ENCODE measurements around the gene ZNF473. TPM values are rescaled to one million over a fixed set of nuclear protein-coding genes. Genes with fewer than 3 reads are reported as not detected.
A peak's percentile ranks its signal among the peaks of the same experiment; 100 is the strongest.
"Not testable (repeated sequence)": the region's sequence is repeated elsewhere in the genome, so short reads cannot be mapped to it uniquely, and the experiment has no call there.

Gene ZNF473
- total RNA-seq, 1 donor from 2014 or later: 11.8 TPM

- H3K36me3 Mint-ChIP-seq (ENCODE audit: low read depth); H3K4me3 Mint-ChIP-seq; H3K4me1 Mint-ChIP-seq (ENCODE audit: low read depth); H3K27ac Mint-ChIP-seq; H3K27me3 Mint-ChIP-seq (ENCODE audit: insufficient read depth); H3K9me3 Mint-ChIP-seq; intact Hi-C loops (cut with micrococcal nuclease): not testable (repeated sequence)
- peak; percentile 21 for DNase-seq (ENCODE audit: low spot score)
These were observed 73.1 kb downstream of the ZNF473 start for GRCh38 chr19:50098892-50099291.

GRCh38 chr19:50099696-50100095 is 73.9 kb downstream of the ZNF473 start:
- H3K36me3 Mint-ChIP-seq (ENCODE audit: low read depth); H3K27ac Mint-ChIP-seq; H3K4me3 Mint-ChIP-seq; H3K27me3 Mint-ChIP-seq (ENCODE audit: insufficient read depth); H3K4me1 Mint-ChIP-seq (ENCODE audit: low read depth); H3K9me3 Mint-ChIP-seq; DNase-seq (ENCODE audit: low spot score); intact Hi-C loops (cut with micrococcal nuclease): not testable (repeated sequence)

GRCh38 chr19:50100946-50101345 is 75.1 kb downstream of the ZNF473 start:
- H3K4me3 Mint-ChIP-seq; H3K27ac Mint-ChIP-seq; DNase-seq (ENCODE audit: low spot score); H3K4me1 Mint-ChIP-seq (ENCODE audit: low read depth); H3K27me3 Mint-ChIP-seq (ENCODE audit: insufficient read depth); H3K9me3 Mint-ChIP-seq; H3K36me3 Mint-ChIP-seq (ENCODE audit: low read depth); intact Hi-C loops (cut with micrococcal nuclease): not testable (repeated sequence)

Other genes starting within 250 kb of the ZNF473 start
- 14.0 and 18.8 TPM in 2 replicates for gene FUZ, start 212.7 kb upstream of the ZNF473 start, total RNA-seq
- gene MED25, start 207.7 kb upstream of the ZNF473 start, total RNA-seq: 54.2 and 54.5 TPM in 2 replicates
- gene PTOV1, start 174.8 kb upstream of the ZNF473 start, total RNA-seq: 107 and 113 TPM in 2 replicates
- gene PNKP, start 158.4 kb upstream of the ZNF473 start, total RNA-seq: 138 and 141 TPM in 2 replicates
- gene AKT1S1, start 148.7 kb upstream of the ZNF473 start, total RNA-seq: 32.1 and 32.2 TPM in 2 replicates
- gene TBC1D17, start 148.3 kb upstream of the ZNF473 start, total RNA-seq: 38.7 and 41.8 TPM in 2 replicates
- gene IL4I1, start 129.1 kb upstream of the ZNF473 start, total RNA-seq: 50.0 and 51.5 TPM in 2 replicates
- gene ATF5, start 96.8 kb upstream of the ZNF473 start, total RNA-seq: 50.7 and 52.0 TPM in 2 replicates
- 231 and 238 TPM in 2 replicates for gene NUP62, start 96.5 kb upstream of the ZNF473 start, total RNA-seq
- not detected in 2 replicates for gene SIGLEC11, start 64.8 kb upstream of the ZNF473 start, total RNA-seq
- gene VRK3, start 633 bp upstream of the ZNF473 start, total RNA-seq: 66.7 and 69.4 TPM in 2 replicates
- gene IZUMO2, start 137.3 kb downstream of the ZNF473 start, total RNA-seq: not detected in 2 replicates
- gene MYH14, start 177.6 kb downstream of the ZNF473 start, total RNA-seq: not detected in 2 replicates

All from activated T-helper 1 cell treated with anti-CD3 and anti-CD28 coated beads, Interleukin-12 subunit alpha, Interleukin-12 subunit beta, Interleukin-2, Interleukin-4 antibody, amounts not matched to agents 30 ng/mL and 10 ng/mL and 1 ng/mL, durations not matched to agents 14 hours and 24 hours and 36 hours (primary cell).